ENCODE data around the gene FYN.

The FYN gene

GRCh38 chr6:111880181-111880888 lies 7.1 kb upstream of the FYN start:
- peak; percentile 45 for DNase-seq (ENCODE audit: low read depth)

- no peak for DNase-seq (ENCODE audit: low read depth)
These were observed 2.5 kb upstream of the FYN start for GRCh38 chr6:111875741-111876140.

GRCh38 chr6:111874025-111874415 lies 768 bp upstream of the FYN start:
- DNase-seq (ENCODE audit: low read depth) = no peak

GRCh38 chr6:111872401-111873177 lies 663 bp downstream of the FYN start:
- peak; percentile 66 for DNase-seq (ENCODE audit: low read depth)

GRCh38 chr6:111871725-111872400 lies 1.4 kb downstream of the FYN start:
- DNase-seq (ENCODE audit: low read depth) = peak; percentile 17

GRCh38 chr6:111871207-111871606 lies 2.0 kb downstream of the FYN start:
- no peak for DNase-seq (ENCODE audit: low read depth)

GRCh38 chr6:111870742-111871064 lies 2.5 kb downstream of the FYN start:
- no peak for DNase-seq (ENCODE audit: low read depth)

GRCh38 chr6:111870051-111870741 lies 3.1 kb downstream of the FYN start:
- DNase-seq (ENCODE audit: low read depth) = no peak

- no peak for DNase-seq (ENCODE audit: low read depth)
These were observed 6.4 kb downstream of the FYN start for GRCh38 chr6:111866857-111867256.

GRCh38 chr6:111865909-111866546 lies 7.2 kb downstream of the FYN start:
- DNase-seq (ENCODE audit: low read depth) = no peak

GRCh38 chr6:111865049-111865585 lies 8.1 kb downstream of the FYN start:
- DNase-seq (ENCODE audit: low read depth) = no peak

GRCh38 chr6:111864138-111865048 lies 8.9 kb downstream of the FYN start:
- no peak for DNase-seq (ENCODE audit: low read depth)

GRCh38 chr6:111862741-111863140 lies 10.5 kb downstream of the FYN start:
- no peak for DNase-seq (ENCODE audit: low read depth)

- DNase-seq (ENCODE audit: low read depth) = no peak
These were observed 10.9 kb downstream of the FYN start for GRCh38 chr6:111862314-111862713.

- DNase-seq (ENCODE audit: low read depth) = no peak
These were observed 11.8 kb downstream of the FYN start for GRCh38 chr6:111861431-111861885.

GRCh38 chr6:111858347-111858746 lies 14.9 kb downstream of the FYN start:
- no peak for DNase-seq (ENCODE audit: low read depth)

GRCh38 chr6:111857674-111858337 lies 15.4 kb downstream of the FYN start:
- no peak for DNase-seq (ENCODE audit: low read depth)

- peak; percentile 48 for DNase-seq (ENCODE audit: low read depth)
These were observed 17.5 kb downstream of the FYN start for GRCh38 chr6:111855753-111856152.

GRCh38 chr6:111854683-111855082 lies 18.6 kb downstream of the FYN start:
- no peak for DNase-seq (ENCODE audit: low read depth)

GRCh38 chr6:111852725-111853124 lies 20.5 kb downstream of the FYN start:
- peak; percentile 85 for DNase-seq (ENCODE audit: low read depth)

Measured in fibroblast of gingiva (primary cell).